ENCODE results near the gene ZNF185. TPM values are rescaled to one million over a fixed set of nuclear protein-coding genes. Genes with fewer than 3 reads are reported as not detected.
A peak's percentile ranks its signal among the peaks of the same experiment; 100 is the strongest.

ZNF185 gene
- polyA plus RNA-seq, 3 donors, result 39.1 to 82.9 (median 40.5) TPM

GRCh38 chrX:152913346-152913745, 15.5 kb downstream of the ZNF185 start:
- H3K9ac ChIP-seq (ENCODE audit: insufficient read depth, low read length, poor library complexity, severe bottlenecking), result no peak overlapping the region
- peak overlapping the region in 1 of 2 donors; percentile 9 for H3K27ac ChIP-seq (ENCODE audit: low read depth in 1 of 2, low read length in 2 of 2)
- intact Hi-C loops (cut with micrococcal nuclease), result no loop called here
- TF ChIP-seq, protein P1, sequence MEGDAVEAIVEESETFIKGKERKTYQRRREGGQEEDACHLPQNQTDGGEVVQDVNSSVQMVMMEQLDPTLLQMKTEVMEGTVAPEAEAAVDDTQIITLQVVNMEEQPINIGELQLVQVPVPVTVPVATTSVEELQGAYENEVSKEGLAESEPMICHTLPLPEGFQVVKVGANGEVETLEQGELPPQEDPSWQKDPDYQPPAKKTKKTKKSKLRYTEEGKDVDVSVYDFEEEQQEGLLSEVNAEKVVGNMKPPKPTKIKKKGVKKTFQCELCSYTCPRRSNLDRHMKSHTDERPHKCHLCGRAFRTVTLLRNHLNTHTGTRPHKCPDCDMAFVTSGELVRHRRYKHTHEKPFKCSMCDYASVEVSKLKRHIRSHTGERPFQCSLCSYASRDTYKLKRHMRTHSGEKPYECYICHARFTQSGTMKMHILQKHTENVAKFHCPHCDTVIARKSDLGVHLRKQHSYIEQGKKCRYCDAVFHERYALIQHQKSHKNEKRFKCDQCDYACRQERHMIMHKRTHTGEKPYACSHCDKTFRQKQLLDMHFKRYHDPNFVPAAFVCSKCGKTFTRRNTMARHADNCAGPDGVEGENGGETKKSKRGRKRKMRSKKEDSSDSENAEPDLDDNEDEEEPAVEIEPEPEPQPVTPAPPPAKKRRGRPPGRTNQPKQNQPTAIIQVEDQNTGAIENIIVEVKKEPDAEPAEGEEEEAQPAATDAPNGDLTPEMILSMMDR (IDR thresholded peaks at IDR 0.05), result no peak
- H3K36me3 ChIP-seq (replicated peaks in 1 of 2; ENCODE audit: control insufficient read depth in 1 of 2, insufficient read depth in 2 of 2, low read length in 2 of 2), result no peaks in the 10 kb centered on the region
- no peak overlapping the region for H3K4me3 Mint-ChIP-seq
- H3K4me3 ChIP-seq (replicated peaks in 1 of 3; ENCODE audit: low read depth in 2 of 3, low read length in 3 of 3), result no peak overlapping the region
- no peaks in the 10 kb centered on the region for H3K9me3 ChIP-seq (replicated peaks in 1 of 2; ENCODE audit: control insufficient read depth in 1 of 2, insufficient read depth in 1 of 2, low read length in 2 of 2)
- H4K20me1 ChIP-seq (ENCODE audit: insufficient read depth, low read length), result no peaks in the 10 kb centered on the region
- peak overlapping the region; percentile 46 for H2AFZ ChIP-seq (ENCODE audit: insufficient read depth, low read depth, low read length, poor library complexity, severe bottlenecking)
- H3K9me3 Mint-ChIP-seq, result peaks cover 0 to 2% (median 0%) of the 10 kb centered on the region in 7 donors
- H3K27ac Mint-ChIP-seq, result peak overlapping the region in 3 of 7 donors; percentile 40 to 72 (median 46)
- peaks cover 1 to 4% (median 2%) of the 10 kb centered on the region in 3 donors for H3K27me3 Mint-ChIP-seq (ENCODE audit: low read depth in 3 of 3)
- H3K27me3 ChIP-seq (ENCODE audit: control insufficient read depth in 2 of 2, insufficient read depth in 2 of 2, low read length in 2 of 2), result no peaks in the 10 kb centered on the region
- WGBS (ENCODE audit: insufficient coverage), result 13% methylated on average over 4 of the region's 10 CpGs
- no peaks in the 10 kb centered on the region for H3K36me3 Mint-ChIP-seq
- H3K4me1 Mint-ChIP-seq, result peaks cover 28% of the 10 kb centered on the region
- DNase-seq, result peak; percentile 33 to 63 (median 37)
- peak overlapping the region; percentile 19 for H3K4me2 ChIP-seq (replicated peaks; ENCODE audit: extremely low read depth, low read length, poor library complexity, severe bottlenecking)
- H3K79me2 ChIP-seq (ENCODE audit: insufficient read depth, low read length), result no peaks in the 10 kb centered on the region
- H3K4me1 ChIP-seq (ENCODE audit: control insufficient read depth in 1 of 2, insufficient read depth in 2 of 2, low read length in 2 of 2), result peaks cover 38 to 42% of the 10 kb centered on the region in 2 donors

GRCh38 chrX:152913910-152914309, 16.0 kb downstream of the ZNF185 start:
- Mint-ChIP-seq H3K4me1 (peaks cover 32% of the 10 kb centered on the region), H3K4me3 (no peak overlapping the region), H3K36me3 (no peaks in the 10 kb centered on the region), H3K27ac (peak overlapping the region in 1 of 7 donors; percentile 54), H3K9me3 (peaks cover 0 to 2% (median 0%) of the 10 kb centered on the region in 7 donors), H3K27me3 (ENCODE audit: low read depth in 3 of 3) (peaks cover 1 to 8% (median 2%) of the 10 kb centered on the region in 3 donors)
- Histone ChIP-seq H3K27ac (ENCODE audit: low read depth in 1 of 2, low read length in 2 of 2) (no peak overlapping the region), H3K4me1 (ENCODE audit: control insufficient read depth in 1 of 2, insufficient read depth in 2 of 2, low read length in 2 of 2) (peaks cover 44 to 48% of the 10 kb centered on the region in 2 donors), H3K9me3 (replicated peaks in 1 of 2; ENCODE audit: control insufficient read depth in 1 of 2, insufficient read depth in 1 of 2, low read length in 2 of 2) (no peaks in the 10 kb centered on the region), H2AFZ (ENCODE audit: insufficient read depth, low read depth, low read length, poor library complexity, severe bottlenecking) (peak overlapping the region; percentile 46), H3K4me2 (replicated peaks; ENCODE audit: extremely low read depth, low read length, poor library complexity, severe bottlenecking) (no peak overlapping the region), H4K20me1 (ENCODE audit: insufficient read depth, low read length) (no peaks in the 10 kb centered on the region), H3K9ac (ENCODE audit: insufficient read depth, low read length, poor library complexity, severe bottlenecking) (no peak overlapping the region), H3K79me2 (ENCODE audit: insufficient read depth, low read length) (no peaks in the 10 kb centered on the region), H3K36me3 (replicated peaks in 1 of 2; ENCODE audit: control insufficient read depth in 1 of 2, insufficient read depth in 2 of 2, low read length in 2 of 2) (no peaks in the 10 kb centered on the region), H3K27me3 (ENCODE audit: control insufficient read depth in 2 of 2, insufficient read depth in 2 of 2, low read length in 2 of 2) (no peaks in the 10 kb centered on the region), H3K4me3 (replicated peaks in 1 of 3; ENCODE audit: low read depth in 2 of 3, low read length in 3 of 3) (no peak overlapping the region)
- WGBS (ENCODE audit: insufficient coverage), result 100% methylated on average over 1 of the region's 6 CpGs
- TF ChIP-seq, protein P1 (IDR thresholded peaks at IDR 0.05), result no peak
- no peak for DNase-seq
- intact Hi-C loops (cut with micrococcal nuclease), result no loop called here

Measured in CD14-positive monocyte (primary cell).